Mesenchymal stem cell (in vitro differentiated cells and primary cell): ENCODE measurements around the gene URAD. TPM values are rescaled to one million over a fixed set of nuclear protein-coding genes. Genes with fewer than 3 reads are reported as not detected.

Source experiments
- DNase-seq: peaks from one replicate; pipeline ENCODE4 v3.0.0-alpha.2; 2013
- H2AFZ ChIP-seq: one replicate; pipeline ENCODE4 v1.6.1; 2013; ENCODE audit warnings: low read depth, mild to moderate bottlenecking, control low read depth, inconsistent platforms, low read length, moderate library complexity
- H2AK5ac ChIP-seq: 2 replicates; pipeline ENCODE4 v1.6.1; 2013; ENCODE audit warnings: low read length, moderate library complexity, mild to moderate bottlenecking, inconsistent platforms; ENCODE audit not compliant: severe bottlenecking
- H2BK120ac ChIP-seq: one replicate; pipeline ENCODE4 v1.6.1; 2013; ENCODE audit warnings: low read depth, mild to moderate bottlenecking, inconsistent platforms, low read length, moderate library complexity
- H2BK12ac ChIP-seq, 2 experiments: one replicate each; pipeline ENCODE4 v1.6.1; 2013; ENCODE audit warnings: inconsistent platforms in 2 of 2, low read length in 2 of 2, mild to moderate bottlenecking in 2 of 2, moderate library complexity in 2 of 2, control low read depth in 1 of 2
- H2BK15ac ChIP-seq: one replicate; pipeline ENCODE4 v1.6.1; 2013; ENCODE audit warnings: mild to moderate bottlenecking, low read depth, inconsistent platforms; ENCODE audit not compliant: poor library complexity, severe bottlenecking
- H2BK5ac ChIP-seq: 2 replicates; pipeline ENCODE4 v1.6.1; 2013; ENCODE audit warnings: low read depth, mild to moderate bottlenecking, low read length, control low read depth, inconsistent platforms; ENCODE audit not compliant: poor library complexity, severe bottlenecking
- H3K14ac ChIP-seq, 2 experiments: one replicate each; pipeline ENCODE4 v1.6.1; 2013; ENCODE audit warnings: inconsistent platforms in 2 of 2, low read length in 2 of 2, control low read depth in 1 of 2, mild to moderate bottlenecking in 1 of 2, moderate library complexity in 1 of 2
- H3K18ac ChIP-seq, 2 experiments: one replicate each; pipeline ENCODE4 v1.6.1; 2013; ENCODE audit warnings: inconsistent platforms in 2 of 2, low read length in 2 of 2, control low read depth in 1 of 2, low read depth in 1 of 2, mild to moderate bottlenecking in 1 of 2
- H3K23ac ChIP-seq, 2 experiments: one replicate each; pipeline ENCODE4 v1.6.1; 2013; ENCODE audit warnings: inconsistent platforms in 2 of 2, low read length in 2 of 2, mild to moderate bottlenecking in 2 of 2, moderate library complexity in 2 of 2, control low read depth in 1 of 2
- H3K27ac ChIP-seq: 2 replicates; pipeline ENCODE4 v1.5.1; 2013; ENCODE audit warnings: mild to moderate bottlenecking, moderate library complexity, low read length, control low read depth, inconsistent platforms; ENCODE audit not compliant: poor library complexity, severe bottlenecking
- H3K27me3 ChIP-seq, 2 experiments: 2 replicates each; pipeline versions ENCODE4 v1.6.1 to v1.7.0; 2013; ENCODE audit warnings: low read length in 2 of 2, mild to moderate bottlenecking in 2 of 2, moderate library complexity in 2 of 2, control low read depth in 1 of 2, inconsistent platforms in 1 of 2; ENCODE audit not compliant: control insufficient read depth in 1 of 2, insufficient read depth in 1 of 2
- H3K36me3 ChIP-seq, 2 experiments: 2 replicates each; pipeline versions ENCODE4 v1.6.1 to v1.7.0; 2013; ENCODE audit warnings: low read length in 2 of 2, control low read depth in 1 of 2, inconsistent platforms in 1 of 2, low read depth in 1 of 2, mild to moderate bottlenecking in 1 of 2; ENCODE audit not compliant: insufficient read depth in 2 of 2, control insufficient read depth in 1 of 2
- H3K4ac ChIP-seq, 2 experiments: one replicate each; pipeline ENCODE4 v1.6.1; 2013; ENCODE audit warnings: inconsistent platforms in 2 of 2, low read length in 2 of 2, mild to moderate bottlenecking in 2 of 2, moderate library complexity in 2 of 2, control low read depth in 1 of 2, low read depth in 1 of 2
- H3K4me1 ChIP-seq: 2 replicates; pipeline ENCODE4 v1.6.1; 2013; ENCODE audit warnings: low read depth, low read length, control low read depth; ENCODE audit not compliant: control insufficient read depth, insufficient read depth
- H3K4me2 ChIP-seq: 2 replicates; pipeline ENCODE4 v1.6.1; 2013; ENCODE audit warnings: low read length, mild to moderate bottlenecking, inconsistent platforms; ENCODE audit not compliant: poor library complexity, severe bottlenecking
- H3K4me3 ChIP-seq, 2 experiments: 2 replicates each; pipeline versions ENCODE4 v1.5.1 to v1.7.0; 2013; ENCODE audit warnings: low read length in 2 of 2, mild to moderate bottlenecking in 2 of 2, control low read depth in 1 of 2, low read depth in 1 of 2; ENCODE audit not compliant: insufficient read depth in 1 of 2
- H3K79me1 ChIP-seq: replicated peaks from 2 replicates; pipeline ENCODE4 v1.6.1; 2013; ENCODE audit warnings: mild to moderate bottlenecking, control low read depth, low read length, inconsistent platforms; ENCODE audit not compliant: poor library complexity, severe bottlenecking
- H3K9ac ChIP-seq: 2 replicates; pipeline ENCODE4 v1.7.0; 2013; ENCODE audit warnings: mild to moderate bottlenecking, low read length, moderate library complexity
- H3K9me3 ChIP-seq: 2 replicates; pipeline ENCODE4 v1.7.0; 2013; ENCODE audit warnings: mild to moderate bottlenecking, low read length; ENCODE audit not compliant: control insufficient read depth
- H4K8ac ChIP-seq: one replicate; pipeline ENCODE4 v1.6.1; 2013; ENCODE audit warnings: inconsistent platforms, mild to moderate bottlenecking, low read length, moderate library complexity
- H4K91ac ChIP-seq: one replicate; pipeline ENCODE4 v1.6.1; 2013; ENCODE audit warnings: mild to moderate bottlenecking, low read length, inconsistent platforms
- WGBS: methylation state at CpG from one replicate; pipeline ENCODE4 v1.1.7; 2013; ENCODE audit warnings: mixed read lengths; 5-methylcytosine and 5-hydroxymethylcytosine counted together
- small RNA-seq: library from polyadenylated mRNA; stranded (forward); fragments of <200 nt; extraction: miRNeasy Mini kit (QIAGEN cat#:217004); gene quantifications from one replicate; pipeline ENCODE3, GENCODE V24; 2013; ENCODE audit warnings: low read depth

Gene URAD

DNA sequence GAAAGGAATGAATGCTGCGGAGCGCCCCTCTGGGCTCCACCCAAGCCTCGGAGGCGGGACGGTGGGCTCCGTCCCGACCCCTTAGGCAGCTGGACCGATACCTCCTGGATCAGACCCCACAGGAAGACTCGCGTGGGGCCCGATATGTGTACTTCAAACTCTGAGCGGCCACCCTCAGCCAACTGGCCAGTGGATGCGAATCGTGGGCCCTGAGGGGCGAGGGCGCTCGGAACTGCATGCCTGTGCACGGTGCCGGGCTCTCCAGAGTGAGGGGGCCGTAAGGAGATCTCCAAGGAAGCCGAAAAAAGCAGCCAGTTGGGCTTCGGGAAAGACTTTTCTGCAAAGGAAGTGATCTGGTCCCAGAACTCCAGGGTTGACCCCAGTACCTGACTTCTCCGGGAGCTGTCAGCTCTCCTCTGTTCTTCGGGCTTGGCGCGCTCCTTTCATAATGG, 60.1 kb downstream of the URAD start:
- no peak overlapping the region for H2AFZ ChIP-seq
- no peak overlapping the region for H2BK12ac ChIP-seq
- DNase-seq = no peak
- H2BK5ac ChIP-seq = no peak overlapping the region
- H4K91ac ChIP-seq = no peak overlapping the region
- no peak overlapping the region for H3K27ac ChIP-seq
- no peak overlapping the region for H3K18ac ChIP-seq
- no peak overlapping the region for H3K4me2 ChIP-seq
- H3K4me3 ChIP-seq = no peak overlapping the region
- no peak overlapping the region for H2BK15ac ChIP-seq
- no peak overlapping the region for H3K9ac ChIP-seq
- H3K36me3 ChIP-seq = no peaks in the 10 kb centered on the region
- no peak overlapping the region for H4K8ac ChIP-seq
- H3K27me3 ChIP-seq = peaks cover 77 to 81% of the 10 kb centered on the region in 2 experiments
- no peak overlapping the region for H2BK120ac ChIP-seq
- H3K9me3 ChIP-seq = peaks cover 13% of the 10 kb centered on the region
- H3K4me1 ChIP-seq = peaks cover 3% of the 10 kb centered on the region
- no peak overlapping the region for H3K14ac ChIP-seq
- no peak overlapping the region for H2AK5ac ChIP-seq
- H3K4ac ChIP-seq = no peak overlapping the region
- WGBS = 25% methylated on average over 26 of the region's 26 CpGs
- H3K23ac ChIP-seq = no peak overlapping the region
- H3K79me1 ChIP-seq = no peaks in the 10 kb centered on the region

Small RNA genes lying within 50 kb of the gene (small RNA-seq; reads per million reads assigned to genes)
- gene ATP5F1EP2 (not detected), gene RN7SL272P (not detected)
